ENCODE data around the gene SLC28A3.

GRCh38 chr9:84318981-84319380, 21.6 kb downstream of the SLC28A3 start:
- TF ChIP-seq CTCF (IDR thresholded peaks at IDR 0.05) (no peak), POLR2A (IDR thresholded peaks at IDR 0.05) (no peak)
